Left cardiac atrium (tissue), 4 donors: ENCODE measurements around the gene FAM180B. TPM values are rescaled to one million over a fixed set of nuclear protein-coding genes. Genes with fewer than 3 reads are reported as not detected.
A peak's percentile ranks its signal among the peaks of the same experiment; 100 is the strongest.
"Not testable (repeated sequence)": the region's sequence is repeated elsewhere in the genome, so short reads cannot be mapped to it uniquely, and the experiment has no call there.

Experiments
- ATAC-seq, 2 donors: fragments of 200-7000 bp; cut with Tn5 transposase; one replicate each; pipeline ENCODE4 v1.9.1; 2020; ENCODE audit warnings: mild to moderate bottlenecking in 2 of 2, moderate library complexity in 2 of 2
- DNase-seq: peaks from one replicate; pipeline ENCODE4 v3.0.0-alpha.2; 2020
- intact Hi-C, 2 donors: fragments of 100-400 bp; cut with DNase I; formaldehyde crosslinking; loops; one replicate each; pipeline versions ENCODE4 v1.14.1 to v1.15.1; 2022 to 2023
- long read RNA-seq: library from polyadenylated mRNA; unstranded; transcript quantifications from one replicate; pipeline ENCODE4 v2.0.0, GENCODE V29; 2021
- total RNA-seq, 2 donors: library from RNA; stranded (reverse); fragmentation: NEBNext Ultra II Directional; extraction: Animal tissue kit (Norgen Biotek cat#: 25700); gene quantifications; one replicate each; pipeline ENCODE4 v1.2.1, GENCODE V29; 2021
- donor health status: DM: no; HTN: yes; CAD: no.
- donor health status: DM: no; HTN: yes; CAD: no; lungs with severe emphysema.
- donor health status: DM: yes; HTN: yes; CAD: no.
- donor health status: Dilated cardiomyopathy.

FAM180B gene
- total RNA-seq: under 1 TPM in 1 of 2 donors, not detected in 1; 0.41 TPM
- long read RNA-seq: 0 reads

GRCh38 chr11:47586098-47586855 lies at the start of gene FAM180B:
Gene FAM180B, plus strand, starts transcription at chr11:47586678. Its CDS starts 91 bp downstream, at chr11:47586769.
- intact Hi-C loops: no loop called here
- DNase-seq (no peak), ATAC-seq (peak in 1 of 2 donors; percentile 17)

DNA sequence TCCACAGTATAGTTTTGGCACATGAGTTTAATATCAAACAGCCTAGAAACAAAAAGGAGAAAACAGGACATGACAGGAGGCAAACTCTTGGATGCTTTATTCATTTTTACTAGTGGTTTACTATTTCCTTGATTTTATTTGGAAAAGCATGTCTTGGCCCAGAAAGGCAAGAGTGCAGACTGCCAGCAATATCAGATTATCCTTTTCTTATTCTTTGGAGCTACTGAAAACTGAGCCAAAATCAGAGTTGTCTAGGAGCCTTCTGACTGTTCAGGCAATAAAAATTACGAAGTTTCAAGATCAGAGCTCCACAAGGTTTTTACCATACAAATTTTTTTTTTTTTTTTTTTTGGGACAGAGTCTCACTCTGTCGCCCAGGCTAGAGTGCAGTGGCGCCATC lies 49.6 kb upstream of the FAM180B start:
- intact Hi-C loops: no loop called here
- ATAC-seq (peak in 1 of 2 donors; percentile 28), DNase-seq (no peak)

DNA sequence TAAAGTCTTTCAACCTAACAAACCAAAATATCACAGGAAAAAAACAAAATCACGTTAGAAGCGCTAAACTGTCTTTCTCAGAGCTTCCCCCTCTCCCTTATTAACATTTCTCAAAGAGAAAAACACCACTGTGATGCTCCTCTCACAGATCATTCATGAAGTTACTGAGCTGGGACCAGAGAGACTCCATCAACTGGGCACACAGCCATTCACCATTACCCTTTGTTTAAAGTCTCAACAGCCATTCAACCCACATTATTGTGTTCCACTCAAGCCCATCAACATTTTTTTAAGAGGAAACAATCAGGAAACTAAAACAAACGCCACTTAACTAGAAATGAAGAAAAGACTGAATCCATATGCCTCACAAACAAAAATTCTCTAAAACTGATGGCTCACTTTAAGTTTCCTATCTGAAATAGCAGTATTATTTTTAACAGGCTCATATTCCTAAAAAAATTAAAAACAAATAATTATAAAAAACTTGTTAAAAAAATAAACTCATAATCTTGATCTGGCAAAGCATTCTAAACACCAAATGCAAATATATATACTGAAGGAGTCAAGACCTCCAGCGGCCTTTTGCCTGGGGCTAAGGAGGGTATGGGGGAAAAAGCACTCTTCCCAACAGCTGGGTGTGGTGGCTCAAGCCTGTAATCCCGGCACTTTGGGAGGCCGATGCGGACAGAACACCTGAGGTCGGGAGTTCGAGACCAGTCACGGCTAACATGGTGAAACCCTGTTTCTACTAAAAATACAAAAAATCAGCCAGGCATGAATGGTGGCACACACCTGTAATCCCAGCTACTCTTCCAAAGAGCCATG lies 47.5 kb upstream of the FAM180B start:
- ATAC-seq (no peak), DNase-seq (no peak)
- intact Hi-C loops: no loop called here

GRCh38 chr11:47539681-47540039 lies 46.8 kb upstream of the FAM180B start:
- DNase-seq (no peak), ATAC-seq (no peak)
- intact Hi-C loops: no loop called here

DNA sequence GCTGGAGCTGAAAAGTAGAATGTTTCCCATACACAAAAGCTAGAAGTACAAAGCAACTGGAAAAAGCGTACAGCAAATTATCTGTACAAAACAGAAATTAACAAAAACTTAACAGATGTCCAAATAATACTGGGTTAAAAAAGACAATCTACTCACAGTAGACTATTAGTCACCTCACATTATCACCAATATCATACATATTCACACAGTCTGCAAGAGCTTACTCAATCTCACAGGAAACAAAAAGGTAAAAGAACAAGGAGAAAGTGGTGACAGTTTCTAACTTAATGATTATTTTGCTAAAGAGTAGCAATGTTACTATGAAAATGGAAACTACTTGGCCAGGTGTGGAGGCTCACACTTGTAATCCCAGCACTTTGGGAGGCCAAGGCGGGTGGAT lies 45.4 kb upstream of the FAM180B start:
- ATAC-seq: no peak
- intact Hi-C loops: no loop called here
- no peak for DNase-seq

- intact Hi-C loops: no loop called here
- ATAC-seq (no peak), DNase-seq (no peak)
Measured at GRCh38 chr11:47545298-47545697, 41.2 kb upstream of the FAM180B start.

DNA sequence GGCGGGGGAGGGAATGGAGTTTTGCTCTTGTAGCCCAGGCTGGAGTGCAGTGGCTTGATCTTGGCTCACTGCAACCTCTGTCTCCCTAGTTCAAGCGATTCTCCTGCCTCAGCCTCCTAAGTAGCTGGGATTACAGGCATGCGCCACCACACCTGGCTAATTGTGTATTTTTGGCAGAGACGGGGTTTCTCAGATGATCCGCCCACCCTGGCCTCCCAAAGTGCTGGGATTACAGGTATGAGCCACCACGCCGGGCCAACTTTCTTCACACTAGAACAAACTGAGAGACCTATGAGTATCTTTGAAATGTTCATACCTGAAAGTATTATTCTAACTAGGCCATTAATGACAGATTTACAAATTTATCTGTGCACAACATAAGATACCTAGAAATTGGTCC lies 40.2 kb upstream of the FAM180B start:
- ATAC-seq, DNase-seq, intact Hi-C loops: not testable (repeated sequence)

DNA sequence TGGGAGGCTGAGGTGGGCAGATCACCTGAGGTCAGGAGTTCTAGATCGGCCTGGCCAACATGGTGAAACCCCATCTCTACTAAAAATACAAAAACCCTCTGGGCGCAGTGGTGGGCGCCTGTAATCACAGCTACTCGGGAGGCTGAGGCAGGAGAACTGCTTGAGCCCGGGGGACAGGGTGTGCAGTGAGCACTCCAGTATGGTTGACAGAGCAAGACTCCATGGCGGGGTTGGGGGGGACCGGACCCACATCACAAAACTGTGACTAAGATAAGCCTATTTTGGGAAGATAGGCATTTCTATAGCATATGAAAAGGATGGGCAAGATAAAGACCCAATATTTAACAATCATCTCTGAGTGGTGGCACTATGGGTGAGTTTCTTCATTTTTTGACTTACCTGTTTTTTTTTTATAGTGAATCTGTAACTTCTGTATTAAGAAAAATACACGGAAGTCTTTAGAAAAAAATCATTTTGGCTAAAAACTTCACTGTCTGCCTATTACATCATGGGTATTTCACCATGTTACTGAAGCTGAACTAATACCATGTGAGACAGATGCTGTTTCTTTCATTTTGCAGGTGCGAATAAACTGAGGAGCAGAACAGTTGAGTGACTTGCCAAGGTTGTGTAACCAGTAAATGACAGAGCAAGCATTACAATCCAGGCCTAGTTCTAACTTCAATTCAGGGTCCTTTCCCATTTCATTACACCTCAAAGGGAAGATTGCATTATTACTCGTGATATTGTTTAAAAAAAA lies 36.0 kb upstream of the FAM180B start:
- DNase-seq (no peak), ATAC-seq (no peak)
- intact Hi-C loops: no loop called here

DNA sequence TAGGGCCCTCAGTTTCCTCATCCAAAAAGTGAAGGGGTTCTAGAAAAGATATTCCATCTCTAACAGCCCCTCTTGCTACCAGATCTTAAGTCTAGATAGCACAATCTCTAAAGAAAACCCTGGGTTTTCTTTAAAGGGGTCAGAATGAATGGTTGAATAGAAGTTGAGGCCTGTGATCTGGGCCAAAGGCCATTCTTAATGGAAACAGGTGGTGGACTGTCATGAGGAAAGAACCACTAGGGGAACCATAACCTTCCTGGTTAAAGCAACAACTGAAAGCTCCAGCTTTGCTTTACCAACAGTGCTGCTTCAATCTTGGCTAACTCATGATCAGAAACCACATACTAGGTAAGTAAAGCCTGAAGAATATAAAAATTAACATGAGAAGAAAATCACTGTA lies 35.4 kb upstream of the FAM180B start:
- no peak for ATAC-seq
- intact Hi-C loops: no loop called here
- no peak for DNase-seq

GRCh38 chr11:47552056-47552565 lies 34.4 kb upstream of the FAM180B start:
- intact Hi-C loops: no loop called here
- peak; percentile 13 to 23 for ATAC-seq
- peak; percentile 24 for DNase-seq

DNA sequence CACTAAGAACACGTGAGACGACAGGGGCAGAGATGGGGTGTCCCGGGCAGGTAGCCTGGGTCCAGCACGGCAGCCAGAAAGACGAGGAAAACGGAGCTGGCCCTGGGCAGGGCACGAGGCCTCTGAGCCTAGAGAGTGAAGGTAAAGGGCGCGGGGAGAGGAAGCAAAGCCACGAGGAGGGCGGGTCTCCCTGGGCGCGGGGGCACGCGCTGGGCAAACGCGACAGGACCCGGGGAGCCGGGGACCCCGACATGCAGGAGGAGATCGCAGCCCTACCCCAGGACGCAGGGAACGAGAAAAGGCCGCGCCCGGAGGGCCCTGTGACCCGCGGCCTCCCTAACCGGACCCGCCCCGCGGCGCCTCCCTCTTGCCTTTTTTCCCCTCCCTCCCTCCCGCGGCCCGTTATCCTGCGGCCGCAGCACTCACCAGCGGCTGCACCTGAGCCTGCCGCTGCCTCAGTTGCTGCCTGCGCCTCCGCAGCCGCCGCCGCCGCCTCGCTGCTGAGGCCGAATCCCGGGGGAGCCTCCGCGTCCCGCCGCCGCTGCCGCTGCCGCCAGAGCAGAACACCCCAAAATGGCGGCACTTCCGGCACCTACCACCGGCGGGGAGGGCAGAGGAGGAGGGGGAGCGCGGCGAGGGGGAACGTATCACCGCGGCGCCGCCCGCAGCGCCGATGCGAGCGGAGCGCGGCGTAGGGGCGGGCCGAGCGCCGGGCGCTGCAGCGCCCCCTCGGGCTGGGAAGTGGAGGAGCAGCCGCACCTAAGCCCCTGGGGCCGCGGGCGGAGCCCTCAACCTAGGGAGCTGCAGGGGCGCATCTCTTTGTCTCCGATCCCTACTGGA lies 33.7 kb upstream of the FAM180B start, which contains the start of gene CELF1:
Gene CELF1, minus strand, starts transcription at position 567 of the 840 bp plus-strand sequence. CDS start 53,609 bp downstream, outside the sequence.
- intact Hi-C loops: no loop called here
- ATAC-seq: peak; percentile 99

DNA sequence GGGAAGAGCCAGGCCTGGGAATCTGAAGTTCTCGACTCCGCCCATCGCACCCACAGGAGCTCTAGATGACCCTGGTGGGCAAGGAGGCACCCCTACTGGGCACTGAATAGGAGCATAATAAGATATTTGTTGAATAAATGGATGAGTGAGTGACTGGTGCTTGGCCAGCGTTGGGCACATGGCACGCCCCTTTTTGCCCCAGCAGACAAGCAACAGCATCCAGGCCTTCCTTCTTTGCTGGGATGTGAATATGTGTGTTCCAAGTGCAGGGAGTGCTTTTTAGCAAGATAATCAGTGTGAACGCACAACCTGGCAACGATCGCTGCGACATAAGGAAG lies 33.1 kb upstream of the FAM180B start:
- ATAC-seq: peak in 1 of 2 donors; percentile 38
- intact Hi-C loops: no loop called here
- DNase-seq: no peak

More for the DNA sequence above, 33.7 kb upstream of the FAM180B start, which contains the start of gene CELF1:
- DNase-seq: peak; percentile 92

DNA sequence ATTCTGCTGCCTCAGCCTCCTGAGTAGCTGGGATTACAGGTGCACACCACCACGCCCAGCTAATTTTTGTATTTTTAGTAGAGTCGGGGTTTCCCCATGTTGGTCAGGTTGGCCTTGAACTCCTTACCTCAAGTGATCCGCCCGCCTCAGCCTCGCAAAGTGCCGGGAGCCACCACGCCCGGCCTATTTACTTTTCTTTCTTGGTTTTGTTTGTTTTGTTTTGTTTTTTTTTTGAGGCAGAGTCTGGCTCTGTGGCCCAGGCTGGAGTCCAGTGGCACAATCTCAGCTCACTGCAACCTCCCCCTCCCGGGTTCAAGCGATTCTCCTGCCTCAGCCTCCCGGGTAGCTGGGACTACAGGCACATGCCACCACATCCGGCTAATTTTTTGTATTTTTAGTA lies 29.5 kb upstream of the FAM180B start:
- DNase-seq, intact Hi-C loops, ATAC-seq: not testable (repeated sequence)

- DNase-seq (no peak), ATAC-seq (no peak)
- intact Hi-C loops: no loop called here
Measured at GRCh38 chr11:47558695-47559094, 27.8 kb upstream of the FAM180B start.

- ATAC-seq: no peak
- no peak for DNase-seq
- intact Hi-C loops: no loop called here
Measured at GRCh38 chr11:47560426-47560825, 26.1 kb upstream of the FAM180B start.

- intact Hi-C loops, ATAC-seq, DNase-seq: not testable (repeated sequence)
Measured at GRCh38 chr11:47562393-47562792, 24.1 kb upstream of the FAM180B start.

DNA sequence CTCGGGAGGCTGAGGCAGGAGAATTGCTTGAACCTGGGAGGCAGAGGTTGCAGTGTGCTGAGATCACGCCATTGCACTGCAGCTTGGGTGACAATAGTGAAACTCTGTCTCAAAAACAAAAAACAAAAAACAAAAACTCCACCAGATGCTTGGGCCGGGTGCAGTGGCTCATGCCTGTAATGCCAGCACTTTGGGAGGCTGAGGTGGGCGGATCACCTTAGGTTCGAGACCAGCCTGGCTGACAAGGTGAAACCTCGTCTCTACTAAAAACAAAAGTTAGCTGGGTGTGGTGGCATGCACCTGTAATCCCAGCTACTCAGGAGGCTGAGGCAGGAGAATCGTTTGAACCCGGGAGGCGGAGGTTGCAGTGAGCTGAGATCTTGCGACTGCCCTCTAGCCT lies 22.1 kb upstream of the FAM180B start:
- ATAC-seq, DNase-seq, intact Hi-C loops: not testable (repeated sequence)

DNA sequence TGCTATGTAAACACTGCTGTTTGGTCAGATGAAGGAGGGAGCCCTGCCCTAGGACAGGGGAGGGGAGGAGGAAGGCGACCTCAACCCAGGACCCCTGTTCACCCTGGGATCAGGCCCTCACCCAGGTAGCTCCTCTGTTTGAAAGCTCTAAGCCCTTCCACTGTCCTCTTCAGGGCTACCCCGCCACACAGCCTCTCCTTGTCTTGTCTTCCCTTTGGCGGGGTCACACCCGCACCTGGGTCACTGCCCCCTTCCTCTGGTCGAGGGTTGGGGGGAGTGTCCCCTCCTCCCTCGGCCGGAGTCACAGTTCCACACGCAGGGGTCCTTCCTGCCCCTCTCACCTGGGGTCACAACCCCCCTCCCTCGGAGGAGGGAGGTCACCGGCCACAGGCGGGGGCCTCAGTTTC lies 21.5 kb upstream of the FAM180B start:
- ATAC-seq: peak; percentile 3 to 14
- intact Hi-C loops: no loop called here
- DNase-seq: no peak
